MM.1S (cell line): ENCODE results near the gene MYH3.

Source experiments
- EZH2 ChIP-seq: fragments of 300-600 bp; sonication (generic); optimal IDR thresholded peaks from 2 replicates; pipeline ENCODE3; 2017; ENCODE audit warnings: low read depth, mild to moderate bottlenecking, antibody characterized with exemption, low read length, mixed read lengths
- EZH2phosphoT487 ChIP-seq: fragments of 300-600 bp; sonication (generic); IDR thresholded peaks from 2 replicates; pipeline ENCODE4 v1.6.1; 2018; ENCODE audit warnings: antibody characterized with exemption, low read length
- TF ChIP-seq, protein P1 (sequence below): fragments of 300-600 bp; sonication (generic); IDR thresholded peaks from 2 replicates; pipeline ENCODE4 v1.5.1; 2016; ENCODE audit warnings: antibody characterized with exemption, low read length, mixed read lengths

DNA sequence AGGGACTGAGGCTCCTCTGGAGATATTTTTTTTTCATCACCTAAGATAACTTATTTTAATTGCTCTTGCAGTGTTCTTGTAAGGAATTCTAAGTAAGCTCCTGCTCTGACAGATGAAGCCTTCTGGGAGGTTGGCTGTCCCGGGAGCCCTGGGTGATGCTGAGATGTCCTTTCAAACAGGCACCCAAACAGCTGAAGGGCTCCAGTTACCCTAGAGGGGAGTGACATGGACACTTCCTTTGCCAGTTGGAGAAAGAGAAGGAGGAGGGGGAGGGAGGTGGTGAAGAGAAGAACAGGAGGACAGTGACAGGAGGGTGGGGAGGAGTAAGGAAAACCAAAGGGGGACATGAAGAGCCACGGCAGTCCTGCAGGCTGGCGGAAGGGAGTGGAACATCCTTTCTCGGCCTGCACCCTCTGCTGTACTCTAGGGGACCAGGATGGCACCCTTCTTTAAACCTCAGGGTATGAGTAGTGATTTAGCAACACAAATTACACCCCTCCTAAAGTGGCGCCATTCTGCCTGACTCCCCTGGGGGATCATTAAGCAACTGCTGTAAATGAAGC, 51.8 kb downstream of the MYH3 start:
- TF ChIP-seq, protein P1, sequence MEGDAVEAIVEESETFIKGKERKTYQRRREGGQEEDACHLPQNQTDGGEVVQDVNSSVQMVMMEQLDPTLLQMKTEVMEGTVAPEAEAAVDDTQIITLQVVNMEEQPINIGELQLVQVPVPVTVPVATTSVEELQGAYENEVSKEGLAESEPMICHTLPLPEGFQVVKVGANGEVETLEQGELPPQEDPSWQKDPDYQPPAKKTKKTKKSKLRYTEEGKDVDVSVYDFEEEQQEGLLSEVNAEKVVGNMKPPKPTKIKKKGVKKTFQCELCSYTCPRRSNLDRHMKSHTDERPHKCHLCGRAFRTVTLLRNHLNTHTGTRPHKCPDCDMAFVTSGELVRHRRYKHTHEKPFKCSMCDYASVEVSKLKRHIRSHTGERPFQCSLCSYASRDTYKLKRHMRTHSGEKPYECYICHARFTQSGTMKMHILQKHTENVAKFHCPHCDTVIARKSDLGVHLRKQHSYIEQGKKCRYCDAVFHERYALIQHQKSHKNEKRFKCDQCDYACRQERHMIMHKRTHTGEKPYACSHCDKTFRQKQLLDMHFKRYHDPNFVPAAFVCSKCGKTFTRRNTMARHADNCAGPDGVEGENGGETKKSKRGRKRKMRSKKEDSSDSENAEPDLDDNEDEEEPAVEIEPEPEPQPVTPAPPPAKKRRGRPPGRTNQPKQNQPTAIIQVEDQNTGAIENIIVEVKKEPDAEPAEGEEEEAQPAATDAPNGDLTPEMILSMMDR, result no peak
- TF ChIP-seq EZH2, result no peak
- TF ChIP-seq EZH2phosphoT487, result no peak
